IPS-NIHi7 (cell line): Measurements from ENCODE around the gene DNM1L.
"Not testable (repeated sequence)": the region's sequence is repeated elsewhere in the genome, so short reads cannot be mapped to it uniquely, and the experiment has no call there.

Experiments used
- DNase-seq: peaks from one replicate; pipeline ENCODE4 v3.0.0; 2012; ENCODE audit warnings: mixed read lengths; ENCODE audit errors: extremely low spot score

The DNM1L gene

DNA sequence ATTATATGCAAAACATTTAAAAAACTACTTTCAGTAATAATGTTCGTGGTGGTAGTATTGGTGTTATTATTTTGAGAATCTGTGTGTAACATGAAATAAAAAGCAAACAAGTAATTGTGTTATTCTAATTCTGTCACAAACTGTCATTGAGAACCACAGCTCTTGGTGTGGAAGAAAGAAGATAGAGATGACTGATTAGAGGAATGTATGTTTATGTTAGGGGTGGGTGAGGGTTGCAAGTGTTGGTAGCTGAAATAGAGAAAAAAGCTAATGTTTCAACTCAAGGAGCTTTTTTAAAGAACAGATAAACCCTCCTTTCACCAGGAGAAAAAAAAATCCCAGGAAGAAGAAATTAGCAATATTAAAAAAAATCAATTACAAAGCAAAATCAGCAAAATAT, 18.3 kb downstream of the DNM1L start:
- no peak for DNase-seq

GRCh38 chr12:32698285-32698684, 19.2 kb downstream of the DNM1L start:
- DNase-seq, result peak; percentile 18

DNA sequence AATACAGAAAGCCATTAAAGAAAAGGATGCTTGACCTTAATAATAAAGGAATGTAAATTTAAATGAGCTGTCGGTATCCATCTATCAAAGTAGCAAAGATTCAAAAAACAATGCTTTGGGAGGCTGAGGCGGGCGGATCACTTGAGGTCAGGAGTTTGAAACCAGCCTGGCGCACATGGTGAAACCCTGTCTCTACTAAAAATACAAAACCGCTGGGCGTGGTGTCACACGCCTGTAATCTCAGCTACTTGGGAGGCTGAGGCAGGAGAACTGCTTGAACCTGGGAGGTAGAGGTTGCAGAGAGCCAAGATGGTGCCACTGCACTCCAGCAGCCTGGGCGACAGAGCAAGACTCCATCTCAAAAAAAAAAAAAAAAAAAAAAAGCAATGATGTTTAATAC, 20.3 kb downstream of the DNM1L start:
- not testable (repeated sequence) for DNase-seq

- no peak for DNase-seq
Measured at GRCh38 chr12:32702473-32702872, 23.4 kb downstream of the DNM1L start.

GRCh38 chr12:32702946-32703345, 23.8 kb downstream of the DNM1L start:
- DNase-seq, result no peak

GRCh38 chr12:32705783-32706182, 26.7 kb downstream of the DNM1L start:
- no peak for DNase-seq

GRCh38 chr12:32706335-32707024, 27.4 kb downstream of the DNM1L start:
- no peak for DNase-seq

DNA sequence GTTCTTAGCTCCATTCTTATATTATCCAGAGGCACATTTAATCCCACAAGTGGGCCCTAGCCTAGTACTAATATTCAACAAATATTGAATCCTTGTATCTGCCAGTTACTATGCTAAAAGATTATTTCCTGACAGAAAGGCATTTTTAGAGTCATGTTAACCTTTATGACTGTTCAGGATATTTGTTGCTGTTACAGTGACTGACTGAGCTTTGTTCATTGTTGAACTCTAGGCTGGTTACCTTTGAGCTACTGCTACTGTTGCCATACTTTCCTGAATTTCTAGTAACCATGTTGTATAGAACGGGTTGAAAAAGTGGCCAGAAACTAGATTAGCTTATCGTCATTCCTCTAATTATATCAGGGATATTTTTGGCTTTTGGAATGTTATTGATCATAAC, 29.8 kb downstream of the DNM1L start:
- no peak for DNase-seq

GRCh38 chr12:32714772-32715171, 35.7 kb downstream of the DNM1L start:
- DNase-seq, result no peak

- no peak for DNase-seq
Measured at GRCh38 chr12:32718926-32719325, 39.8 kb downstream of the DNM1L start.

DNA sequence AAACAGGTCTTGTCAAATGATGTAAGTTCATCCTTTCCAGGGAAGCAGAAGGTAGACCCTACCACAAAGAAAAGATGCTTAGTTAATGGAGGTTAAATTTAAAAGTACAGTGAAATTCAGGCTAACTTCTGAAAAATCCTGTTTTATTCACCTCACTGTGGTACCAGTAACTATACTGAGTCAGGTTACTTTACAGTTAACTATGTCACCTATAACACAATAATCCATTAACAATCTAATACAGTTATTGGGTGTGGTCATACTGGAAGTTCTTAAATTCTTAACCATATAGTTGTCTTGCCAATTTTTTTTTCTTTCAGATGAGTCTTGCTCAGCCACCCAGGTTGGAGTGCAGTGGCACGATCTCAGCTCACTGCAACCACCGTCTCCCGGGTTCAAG, 46.2 kb downstream of the DNM1L start:
- DNase-seq, result not testable (repeated sequence)

DNA sequence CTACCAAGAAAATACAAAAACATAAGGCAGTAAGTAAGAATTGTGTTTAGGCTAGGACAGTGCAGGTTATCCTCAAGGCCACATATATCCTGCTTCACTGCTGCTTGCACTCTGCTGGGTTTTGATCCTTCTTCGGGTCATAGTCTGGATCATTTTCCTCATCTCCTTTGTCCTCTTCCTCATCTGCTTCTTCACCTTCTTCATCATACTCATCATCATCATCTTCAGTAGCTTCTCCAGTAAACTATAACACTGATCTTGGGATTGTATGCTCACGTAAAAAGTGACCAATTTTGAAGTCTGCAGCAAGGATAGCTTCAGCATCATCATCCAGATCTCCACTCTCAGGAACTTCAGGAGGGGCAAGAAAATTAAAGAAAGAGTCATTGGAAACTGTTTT, 47.2 kb downstream of the DNM1L start:
- no peak for DNase-seq

DNA sequence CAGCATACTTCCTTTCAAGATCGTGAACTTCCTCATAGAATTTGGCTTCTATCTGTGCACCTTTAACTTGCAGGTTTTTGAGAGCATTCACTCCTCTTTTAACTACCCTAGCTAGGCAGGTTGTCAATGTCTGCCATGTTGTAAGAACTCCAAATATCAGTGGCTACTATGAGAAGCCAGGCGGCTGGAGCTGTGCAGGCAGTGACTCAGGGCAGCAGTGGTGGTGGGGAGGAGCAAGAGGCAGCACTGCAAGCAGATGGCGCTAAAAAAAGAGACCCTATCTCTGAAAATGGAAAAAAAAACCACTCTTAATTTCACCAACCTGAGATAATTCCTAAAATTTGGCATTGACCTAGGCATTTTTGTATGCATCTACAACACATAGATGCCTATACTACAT, 48.1 kb downstream of the DNM1L start:
- peak; percentile 22 for DNase-seq

GRCh38 chr12:32734952-32735351, 55.9 kb downstream of the DNM1L start:
- no peak for DNase-seq

DNA sequence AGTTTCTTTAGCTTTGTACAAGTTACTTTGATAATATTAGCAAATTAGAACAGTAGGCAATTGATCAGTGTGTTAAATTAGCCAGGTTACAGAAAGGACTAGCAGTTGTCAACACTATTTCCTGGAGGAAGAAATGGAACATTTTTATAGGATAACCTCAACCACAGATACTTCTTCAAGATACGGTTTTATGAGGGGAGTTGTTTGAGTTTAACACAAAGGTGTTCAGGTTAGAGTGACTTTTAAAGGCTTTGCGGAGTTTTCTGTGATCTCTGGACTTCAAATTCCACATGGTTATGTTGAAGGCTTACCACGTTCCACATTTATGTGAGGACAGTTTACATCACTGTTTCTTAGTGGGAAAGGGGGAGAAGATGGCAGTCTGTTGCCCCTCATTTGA, 57.3 kb downstream of the DNM1L start:
- DNase-seq, result no peak

DNA sequence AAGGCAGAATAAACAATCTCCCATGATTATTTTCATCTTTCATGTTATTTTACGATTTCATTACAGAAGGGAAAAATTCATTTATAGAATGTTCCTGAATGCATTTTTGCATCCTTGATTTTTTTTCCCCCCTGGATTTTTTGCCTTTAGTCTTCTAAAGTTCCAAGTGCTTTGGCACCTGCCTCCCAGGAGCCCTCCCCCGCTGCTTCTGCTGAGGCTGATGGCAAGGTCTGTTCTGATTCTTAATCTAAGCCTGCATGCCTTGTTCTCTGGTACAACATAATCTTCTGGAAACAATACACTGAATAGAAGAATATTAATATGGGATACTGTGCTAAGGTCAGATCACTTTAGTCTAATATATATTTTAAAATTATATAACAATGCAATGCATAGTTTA, 58.6 kb downstream of the DNM1L start:
- DNase-seq, result no peak

DNA sequence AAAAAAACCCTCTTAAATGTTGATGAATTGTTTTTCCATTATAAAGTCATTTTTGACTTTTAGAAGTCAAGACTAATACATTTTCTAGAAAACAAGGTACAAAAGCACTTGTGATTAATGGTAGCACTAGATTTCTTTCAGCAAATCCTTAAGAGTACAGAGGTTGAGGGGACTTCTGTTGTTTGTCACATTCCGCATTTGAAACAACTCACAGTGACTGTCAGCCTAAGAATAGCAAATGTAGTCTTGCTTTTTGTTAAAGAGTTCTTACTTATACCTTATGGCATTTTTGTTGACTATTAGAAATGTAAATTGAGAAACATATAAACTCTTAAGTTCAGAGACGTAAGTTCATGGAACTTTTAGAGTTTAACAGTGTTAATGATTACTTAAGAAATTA, 60.2 kb downstream of the DNM1L start:
- DNase-seq, result no peak

DNA sequence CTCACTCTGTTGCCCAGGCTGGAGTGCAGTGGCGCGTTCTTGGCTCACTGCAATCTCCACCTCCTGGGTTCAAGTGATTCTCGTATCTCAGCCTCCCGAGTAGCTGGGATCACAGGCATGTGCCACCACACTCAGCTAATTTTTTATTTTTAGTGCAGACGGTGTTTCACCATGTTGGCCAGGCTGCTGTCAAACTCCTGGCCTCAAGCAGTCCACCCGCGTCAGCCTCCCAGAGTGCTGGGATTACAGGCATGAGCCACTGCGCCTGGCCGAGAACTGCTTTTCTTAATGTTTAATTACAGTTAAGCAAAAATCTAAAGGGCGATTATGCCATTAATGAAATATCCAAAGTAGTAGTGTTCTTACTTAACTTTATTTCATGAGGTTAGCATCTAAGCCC, 63.0 kb downstream of the DNM1L start:
- no peak for DNase-seq

DNA sequence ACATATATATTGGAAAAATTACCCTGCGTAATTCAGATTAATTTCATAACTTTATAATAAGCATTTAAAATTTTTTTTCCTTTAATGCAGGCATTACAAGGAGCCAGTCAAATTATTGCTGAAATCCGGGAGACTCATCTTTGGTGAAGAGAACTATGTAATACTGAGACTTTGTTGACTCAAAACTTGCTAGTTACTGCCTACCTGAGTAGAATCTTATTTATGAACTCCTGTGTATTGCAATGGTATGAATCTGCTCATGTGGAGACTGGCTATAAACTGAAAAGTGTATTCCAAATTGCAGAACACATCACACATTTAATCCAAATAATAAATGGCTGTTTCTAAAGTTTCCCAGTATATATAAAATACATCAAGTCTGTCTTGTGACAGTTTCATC, 64.2 kb downstream of the DNM1L start:
- DNase-seq, result no peak

- no peak for DNase-seq
Measured at GRCh38 chr12:32753605-32754004, 74.5 kb downstream of the DNM1L start.

DNA sequence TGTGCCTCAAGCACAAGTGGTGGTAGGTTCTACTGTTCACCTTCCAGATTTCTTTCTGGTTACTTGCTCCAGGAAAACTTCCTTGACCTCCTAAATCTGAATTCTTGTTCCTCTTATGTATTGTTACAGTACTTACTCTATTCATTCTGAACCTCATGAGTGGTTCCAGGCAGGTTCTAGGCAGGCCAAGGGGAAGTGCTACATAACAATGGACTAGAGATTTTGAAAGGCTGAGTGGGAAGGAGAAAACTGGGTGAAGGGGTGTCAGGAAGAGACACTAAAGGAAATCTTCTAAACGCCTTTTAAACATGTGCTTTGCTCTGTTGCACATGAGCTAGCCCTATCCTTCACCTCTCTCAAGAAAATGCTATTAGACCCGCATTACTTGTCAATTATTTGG, 75.0 kb downstream of the DNM1L start:
- DNase-seq, result no peak

GRCh38 chr12:32755051-32755653, 76.1 kb downstream of the DNM1L start:
- peak; percentile 83 for DNase-seq

GRCh38 chr12:32755654-32756475, 76.8 kb downstream of the DNM1L start, which contains the start of gene YARS2:
TSS of gene YARS2 (minus strand) at chr12:32755897. CDS start at chr12:32755874, 23 bp downstream.
- DNase-seq, result peak; percentile 92
